Measurements from ENCODE around the gene CDH16.

Gene CDH16

GRCh38 chr16:66906916-66907836 lies 11.5 kb downstream of the CDH16 start:
- no peak for DNase-seq (ENCODE audit: low spot score in 2 of 2)
- Histone ChIP-seq H3K4me3 (no peak overlapping the region), H3K36me3 (replicated peaks) (no peaks in the 10 kb centered on the region), H3K9me3 (no peaks in the 10 kb centered on the region), H3K4me1 (peaks cover 10% of the 10 kb centered on the region), H3K27me3 (ENCODE audit: low read depth) (no peaks in the 10 kb centered on the region)
- in situ Hi-C loops (cut with MboI; ENCODE audit: low sequenced_read_pairs) = no loop called here

- no peak overlapping the region for H3K4me3 ChIP-seq
- no peaks in the 10 kb centered on the region for H3K36me3 ChIP-seq (replicated peaks)
- H3K27me3 ChIP-seq (ENCODE audit: low read depth) = no peaks in the 10 kb centered on the region
- H3K4me1 ChIP-seq = peaks cover 10% of the 10 kb centered on the region
- no peaks in the 10 kb centered on the region for H3K9me3 ChIP-seq
- in situ Hi-C loops (cut with MboI; ENCODE audit: low sequenced_read_pairs) = no loop called here
- DNase-seq (ENCODE audit: low spot score in 2 of 2) = peak; percentile 82 to 94
These were observed 12.8 kb downstream of the CDH16 start for GRCh38 chr16:66905633-66906539.

- Histone ChIP-seq H3K4me3 (no peak overlapping the region), H3K36me3 (replicated peaks) (no peaks in the 10 kb centered on the region), H3K9me3 (no peaks in the 10 kb centered on the region), H3K4me1 (peaks cover 10% of the 10 kb centered on the region), H3K27me3 (ENCODE audit: low read depth) (no peaks in the 10 kb centered on the region)
- in situ Hi-C loops (cut with MboI; ENCODE audit: low sequenced_read_pairs) = no loop called here
- no peak for DNase-seq (ENCODE audit: low spot score in 2 of 2)
These were observed 13.6 kb downstream of the CDH16 start for GRCh38 chr16:66904846-66905632.

GRCh38 chr16:66904428-66904845 lies 14.2 kb downstream of the CDH16 start:
- H3K4me3 ChIP-seq = no peak overlapping the region
- no peak for DNase-seq (ENCODE audit: low spot score in 2 of 2)
- H3K4me1 ChIP-seq = peaks cover 10% of the 10 kb centered on the region
- H3K36me3 ChIP-seq (replicated peaks) = no peaks in the 10 kb centered on the region
- in situ Hi-C loops (cut with MboI; ENCODE audit: low sequenced_read_pairs) = no loop called here
- H3K27me3 ChIP-seq (ENCODE audit: low read depth) = no peaks in the 10 kb centered on the region
- H3K9me3 ChIP-seq = no peaks in the 10 kb centered on the region

- Histone ChIP-seq H3K4me3 (no peak overlapping the region), H3K36me3 (replicated peaks) (no peaks in the 10 kb centered on the region), H3K27me3 (ENCODE audit: low read depth) (no peaks in the 10 kb centered on the region), H3K4me1 (peaks cover 10% of the 10 kb centered on the region), H3K9me3 (no peaks in the 10 kb centered on the region)
- no peak for DNase-seq (ENCODE audit: low spot score in 2 of 2)
- in situ Hi-C loops (cut with MboI; ENCODE audit: low sequenced_read_pairs) = no loop called here
These were observed 14.9 kb downstream of the CDH16 start for GRCh38 chr16:66903544-66904427.

GRCh38 chr16:66902648-66903543 lies 15.8 kb downstream of the CDH16 start:
- no peak for DNase-seq (ENCODE audit: low spot score in 2 of 2)
- H3K4me3 ChIP-seq = no peak overlapping the region
- in situ Hi-C loops (cut with MboI; ENCODE audit: low sequenced_read_pairs) = no loop called here
- no peaks in the 10 kb centered on the region for H3K36me3 ChIP-seq (replicated peaks)
- peaks cover 10% of the 10 kb centered on the region for H3K4me1 ChIP-seq
- H3K27me3 ChIP-seq (ENCODE audit: low read depth) = no peaks in the 10 kb centered on the region
- H3K9me3 ChIP-seq = no peaks in the 10 kb centered on the region

GRCh38 chr16:66901626-66902025 lies 17.1 kb downstream of the CDH16 start:
- Histone ChIP-seq H3K36me3 (replicated peaks) (no peaks in the 10 kb centered on the region), H3K9me3 (no peaks in the 10 kb centered on the region), H3K27me3 (ENCODE audit: low read depth) (no peaks in the 10 kb centered on the region), H3K4me1 (peaks cover 12% of the 10 kb centered on the region), H3K4me3 (no peak overlapping the region)
- no peak for DNase-seq (ENCODE audit: low spot score in 2 of 2)
- in situ Hi-C loops (cut with MboI; ENCODE audit: low sequenced_read_pairs) = no loop called here

- no peaks in the 10 kb centered on the region for H3K9me3 ChIP-seq
- in situ Hi-C loops (cut with MboI; ENCODE audit: low sequenced_read_pairs) = no loop called here
- H3K4me3 ChIP-seq = no peak overlapping the region
- H3K36me3 ChIP-seq (replicated peaks) = no peaks in the 10 kb centered on the region
- H3K4me1 ChIP-seq = peaks cover 14% of the 10 kb centered on the region
- no peaks in the 10 kb centered on the region for H3K27me3 ChIP-seq (ENCODE audit: low read depth)
- no peak for DNase-seq (ENCODE audit: low spot score in 2 of 2)
These were observed 17.8 kb downstream of the CDH16 start for GRCh38 chr16:66900721-66901441.

GRCh38 chr16:66899945-66900710 lies 18.6 kb downstream of the CDH16 start:
- no peaks in the 10 kb centered on the region for H3K9me3 ChIP-seq
- no peaks in the 10 kb centered on the region for H3K27me3 ChIP-seq (ENCODE audit: low read depth)
- peak in 1 of 2 experiments; percentile 60 for DNase-seq (ENCODE audit: low spot score in 2 of 2)
- H3K36me3 ChIP-seq (replicated peaks) = no peaks in the 10 kb centered on the region
- no peak overlapping the region for H3K4me3 ChIP-seq
- peaks cover 7% of the 10 kb centered on the region for H3K4me1 ChIP-seq
- in situ Hi-C loops (cut with MboI; ENCODE audit: low sequenced_read_pairs) = no loop called here

GRCh38 chr16:66899310-66899944 lies 19.3 kb downstream of the CDH16 start:
- Histone ChIP-seq H3K4me3 (no peak overlapping the region), H3K36me3 (replicated peaks) (no peaks in the 10 kb centered on the region), H3K27me3 (ENCODE audit: low read depth) (no peaks in the 10 kb centered on the region), H3K9me3 (no peaks in the 10 kb centered on the region), H3K4me1 (peaks cover 7% of the 10 kb centered on the region)
- in situ Hi-C loops (cut with MboI; ENCODE audit: low sequenced_read_pairs) = no loop called here
- no peak for DNase-seq (ENCODE audit: low spot score in 2 of 2)

GRCh38 chr16:66898933-66899309 lies 19.8 kb downstream of the CDH16 start:
- Histone ChIP-seq H3K4me3 (no peak overlapping the region), H3K36me3 (replicated peaks) (no peaks in the 10 kb centered on the region), H3K27me3 (ENCODE audit: low read depth) (no peaks in the 10 kb centered on the region), H3K4me1 (peaks cover 7% of the 10 kb centered on the region), H3K9me3 (no peaks in the 10 kb centered on the region)
- in situ Hi-C loops (cut with MboI; ENCODE audit: low sequenced_read_pairs) = no loop called here
- no peak for DNase-seq (ENCODE audit: low spot score in 2 of 2)
